H9 (cell line): ENCODE data around the gene SNRPB2. TPM values are rescaled to one million over a fixed set of nuclear protein-coding genes. Genes with fewer than 3 reads are reported as not detected.

Experiments
- DNase-seq: peaks from one replicate; pipeline ENCODE4 v3.0.0-alpha.2; 2017
- H2AFZ ChIP-seq: one replicate; pipeline ENCODE4 v1.6.1; 2013; ENCODE audit warnings: mild to moderate bottlenecking, low read length, control low read depth, moderate library complexity
- H2AK5ac ChIP-seq: 2 replicates; pipeline ENCODE4 v1.6.1; 2013; ENCODE audit warnings: low read length, control low read depth, mixed read lengths; ENCODE audit not compliant: insufficient read length
- H2BK120ac ChIP-seq: one replicate; pipeline ENCODE4 v1.6.1; 2013; ENCODE audit warnings: low read depth, mild to moderate bottlenecking, low read length, control low read depth, inconsistent platforms; ENCODE audit not compliant: poor library complexity, severe bottlenecking
- H2BK12ac ChIP-seq: 2 replicates; pipeline ENCODE4 v1.6.1; 2013; ENCODE audit warnings: low read length, control low read depth, mixed read lengths, low read depth; ENCODE audit not compliant: insufficient read length
- H2BK15ac ChIP-seq: 2 replicates; pipeline ENCODE4 v1.6.1; 2013; ENCODE audit warnings: low read depth, low read length, control low read depth
- H2BK20ac ChIP-seq: one replicate; pipeline ENCODE4 v1.6.1; 2013; ENCODE audit warnings: low read depth, mild to moderate bottlenecking, low read length, control low read depth, inconsistent platforms; ENCODE audit not compliant: poor library complexity, severe bottlenecking
- H2BK5ac ChIP-seq: 2 replicates; pipeline ENCODE4 v1.6.1; 2013; ENCODE audit warnings: low read length, control low read depth, mixed read lengths; ENCODE audit not compliant: insufficient read length
- H3K14ac ChIP-seq: 2 replicates; pipeline ENCODE4 v1.6.1; 2013; ENCODE audit warnings: low read length, control low read depth; ENCODE audit not compliant: insufficient read depth
- H3K18ac ChIP-seq: 2 replicates; pipeline ENCODE4 v1.6.1; 2013; ENCODE audit warnings: low read depth, mild to moderate bottlenecking, mixed read lengths, low read length, control low read depth; ENCODE audit not compliant: insufficient read length
- H3K23ac ChIP-seq: 2 replicates; pipeline ENCODE4 v1.6.1; 2013; ENCODE audit warnings: low read length, control low read depth, mixed read lengths, low read depth; ENCODE audit not compliant: insufficient read length
- H3K23me2 ChIP-seq: 2 replicates; pipeline ENCODE4 v1.6.1; 2013; ENCODE audit warnings: low read depth, mild to moderate bottlenecking, mixed read lengths, low read length, control low read depth; ENCODE audit not compliant: insufficient read length, poor library complexity, severe bottlenecking
- H3K27ac ChIP-seq: 2 replicates; pipeline ENCODE4 v1.5.1; 2013; ENCODE audit warnings: low read length, control low read depth, mixed read lengths, low read depth; ENCODE audit not compliant: insufficient read length
- H3K27me3 ChIP-seq: 2 replicates; pipeline ENCODE4 v1.6.1; 2013; ENCODE audit warnings: low read length, control low read depth, inconsistent platforms; ENCODE audit not compliant: insufficient read depth
- H3K4ac ChIP-seq: 2 replicates; pipeline ENCODE4 v1.6.1; 2013; ENCODE audit warnings: low read depth, mild to moderate bottlenecking, control low read depth, inconsistent platforms, low read length, moderate library complexity
- H3K4me1 ChIP-seq: 2 replicates; pipeline ENCODE4 v1.6.1; 2013; ENCODE audit warnings: low read length, control low read depth, inconsistent platforms; ENCODE audit not compliant: insufficient read depth
- H3K4me2 ChIP-seq: 2 replicates; pipeline ENCODE4 v1.6.1; 2013; ENCODE audit warnings: low read length, control low read depth, mixed read lengths; ENCODE audit not compliant: insufficient read length, insufficient read depth
- H3K56ac ChIP-seq: 2 replicates; pipeline ENCODE4 v1.6.1; 2013; ENCODE audit warnings: low read depth, mild to moderate bottlenecking, mixed read lengths, low read length, control low read depth; ENCODE audit not compliant: insufficient read length
- H3K79me1 ChIP-seq: 2 replicates; pipeline ENCODE4 v1.6.1; 2013; ENCODE audit warnings: low read depth, mild to moderate bottlenecking, moderate library complexity, low read length, control low read depth, inconsistent platforms; ENCODE audit not compliant: insufficient read depth, poor library complexity, severe bottlenecking
- H3K79me2 ChIP-seq: 2 replicates; pipeline ENCODE4 v1.6.1; 2013; ENCODE audit warnings: low read length, control low read depth, inconsistent platforms; ENCODE audit not compliant: insufficient read depth
- H3K9ac ChIP-seq: 2 replicates; pipeline ENCODE4 v1.6.1; 2013; ENCODE audit warnings: low read length, control low read depth, mixed read lengths; ENCODE audit not compliant: insufficient read length; ENCODE audit errors: extremely low read depth
- H3K9me3 ChIP-seq: one replicate; pipeline ENCODE4 v1.6.1; 2013; ENCODE audit warnings: low read depth, low read length, inconsistent platforms; ENCODE audit not compliant: control insufficient read depth
- H3T11ph ChIP-seq: one replicate; pipeline ENCODE4 v1.6.1; 2013; ENCODE audit warnings: mild to moderate bottlenecking, low read length, control low read depth, inconsistent platforms
- H4K20me1 ChIP-seq: one replicate; pipeline ENCODE4 v1.6.1; 2013; ENCODE audit not compliant: control insufficient read depth, insufficient read length, insufficient read depth
- H4K5ac ChIP-seq: 2 replicates; pipeline ENCODE4 v1.6.1; 2013; ENCODE audit warnings: low read depth, mild to moderate bottlenecking, mixed read lengths, low read length, control low read depth; ENCODE audit not compliant: insufficient read length
- H4K8ac ChIP-seq: replicated peaks from 2 replicates; pipeline ENCODE4 v1.6.1; 2013; ENCODE audit warnings: low read length, control low read depth, mixed read lengths, low read depth; ENCODE audit not compliant: insufficient read length
- H4K91ac ChIP-seq: 2 replicates; pipeline ENCODE4 v1.6.1; 2013; ENCODE audit warnings: low read depth, mild to moderate bottlenecking, moderate library complexity, mixed read lengths, low read length, control low read depth; ENCODE audit not compliant: insufficient read length
- H3K27ac Mint-ChIP-seq, 3 experiments: 2 replicates in 2 of 3; 3 replicates in 1 of 3; pipeline ENCODE4 v1.8.0; 2020 to 2021; ENCODE audit warnings: mixed read lengths in 3 of 3, mild to moderate bottlenecking in 1 of 3, moderate library complexity in 1 of 3
- H3K27me3 Mint-ChIP-seq: 2 replicates; pipeline ENCODE4 v1.8.0; 2021; ENCODE audit warnings: low read depth, mild to moderate bottlenecking, moderate library complexity, mixed read lengths
- H3K36me3 Mint-ChIP-seq, 3 experiments: 2 replicates in 2 of 3; 3 replicates in 1 of 3; pipeline ENCODE4 v1.8.0; 2020 to 2021; ENCODE audit warnings: low read depth in 3 of 3, mixed read lengths in 3 of 3; ENCODE audit not compliant: insufficient read depth in 1 of 3
- H3K4me1 Mint-ChIP-seq, 2 experiments: 2 replicates each; pipeline ENCODE4 v1.8.0; 2020; ENCODE audit warnings: mixed read lengths in 2 of 2
- H3K4me3 Mint-ChIP-seq, 2 experiments: 2 replicates in 1 of 2; 3 replicates in 1 of 2; pipeline ENCODE4 v1.8.0; 2020 to 2021; ENCODE audit warnings: mild to moderate bottlenecking in 2 of 2, mixed read lengths in 2 of 2, moderate library complexity in 1 of 2
- H3K9me3 Mint-ChIP-seq, 2 experiments: 2 replicates in 1 of 2; 3 replicates in 1 of 2; pipeline ENCODE4 v1.8.0; 2020; ENCODE audit warnings: mild to moderate bottlenecking in 2 of 2, mixed read lengths in 2 of 2, moderate library complexity in 1 of 2
- CTCF ChIP-seq: fragments of 200-600 bp; sonication (generic); conservative IDR thresholded peaks from 3 replicates; pipeline ENCODE4 v1.8.0; 2021; ENCODE audit warnings: antibody characterized with exemption, mild to moderate bottlenecking
- WGBS: extraction: QIAGEN DNeasy Blood & Tissue Kit; methylation state at CpG from one replicate; pipeline ENCODE4 v1.1.7; 2013; ENCODE audit warnings: missing lambda C conversion rate, low lambda C conversion rate, mixed read lengths; ENCODE audit not compliant: insufficient read length; ENCODE audit errors: extremely low coverage; 5-methylcytosine and 5-hydroxymethylcytosine counted together
- total RNA-seq: library from RNA; stranded (reverse); gene quantifications from 2 replicates; pipeline ENCODE4 v1.2.1, GENCODE V29; 2021

The SNRPB2 gene
- total RNA-seq, 1 experiment from 2014 or later: 93.2 TPM

DNA sequence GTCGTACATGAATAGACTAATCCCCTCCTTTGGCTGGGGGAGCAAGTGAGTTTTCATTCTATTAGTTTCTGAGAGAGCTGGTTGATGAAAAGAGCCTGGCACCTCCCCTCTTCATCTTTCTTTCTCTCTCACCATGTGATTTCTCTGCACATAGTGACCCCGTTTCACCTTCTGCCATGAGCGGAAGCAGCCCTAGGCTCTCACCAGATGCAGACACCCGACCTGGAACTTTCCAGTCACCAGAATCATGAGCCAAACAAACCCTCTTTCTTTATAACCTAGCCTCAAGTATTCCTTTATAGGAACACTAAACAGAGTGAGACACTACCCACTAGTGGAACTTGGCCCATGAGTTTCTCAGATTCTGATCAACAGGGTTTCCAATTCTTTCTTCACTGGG is 34.7 kb downstream of the SNRPB2 start:
- Histone ChIP-seq H3K14ac (no peak overlapping the region), H3K79me1 (no peaks in the 10 kb centered on the region), H2BK15ac (no peak overlapping the region), H3K27ac (no peak overlapping the region), H4K20me1 (no peaks in the 10 kb centered on the region), H4K8ac (no peak overlapping the region), H3K23ac (no peak overlapping the region), H2BK120ac (no peak overlapping the region), H3K18ac (no peak overlapping the region), H3K4me1 (0 out of 2 replicates have a peak, but pooled peaks cover 2% of the 10 kb centered on the region), H3K27me3 (no peaks in the 10 kb centered on the region), H2AK5ac (no peak overlapping the region), H4K91ac (no peak overlapping the region), H3K9ac (no peak overlapping the region), H2BK12ac (no peak overlapping the region), H2BK20ac (no peak overlapping the region), H2BK5ac (no peak overlapping the region), H3K4ac (no peak overlapping the region), H4K5ac (no peak overlapping the region), H3K23me2 (no peaks in the 10 kb centered on the region), H3K4me2 (no peak overlapping the region), H2AFZ (no peak overlapping the region), H3T11ph (no peak overlapping the region), H3K79me2 (no peaks in the 10 kb centered on the region), H3K56ac (no peak overlapping the region), H3K9me3 (no peaks in the 10 kb centered on the region)
- Mint-ChIP-seq H3K4me1 (peaks cover 17 to 23% of the 10 kb centered on the region in 2 experiments), H3K9me3 (peaks cover 10 to 11% of the 10 kb centered on the region in 2 experiments; a peak in 4 of 5 replicates), H3K36me3 (peaks cover 0 to 17% (median 3%) of the 10 kb centered on the region in 3 experiments; a peak in 2 of 7 replicates), H3K4me3 (no peak overlapping the region), H3K27me3 (peaks cover 1% of the 10 kb centered on the region), H3K27ac (no peak overlapping the region)
- no peak for TF ChIP-seq CTCF
- DNase-seq: no peak
- no CpG with 5 or more reads among the region's 4 CpGs for WGBS
